ENCODE data around the gene TCIRG1.

- TF ChIP-seq CTCF (IDR thresholded peaks at IDR 0.05; ENCODE audit: insufficient read depth, low read length, poor library complexity, severe bottlenecking) (no peak), EZH2phosphoT487 (conservative IDR thresholded peaks at IDR 0.05; ENCODE audit: low read length) (no peak)
Observed at GRCh38 chr11:68052137-68052873, 13.5 kb downstream of the TCIRG1 start.

Measured in SU-DHL-6 (cell line).